ENCODE results near the gene NBL1. TPM values are rescaled to one million over a fixed set of nuclear protein-coding genes. Genes with fewer than 3 reads are reported as not detected.

The NBL1 gene
- total RNA-seq, 1 experiment from 2014 or later, result 100 TPM

- no peak for TF ChIP-seq CTCF (IDR thresholded peaks at IDR 0.05; ENCODE audit: unreplicated experiment)
- no peaks in the 10 kb centered on the region for H3K36me3 Mint-ChIP-seq (ENCODE audit: insufficient read depth, unreplicated experiment)
- DNase-seq, result no peak
- intact Hi-C loops (cut with micrococcal nuclease; ENCODE audit: unreplicated experiment), result no loop called here
- BruUV-seq (replicated peaks), result no TSS peak
- H3K9me3 Mint-ChIP-seq (ENCODE audit: low read depth, unreplicated experiment), result no peaks in the 10 kb centered on the region
- H3K27ac Mint-ChIP-seq (ENCODE audit: unreplicated experiment), result no peak overlapping the region
- no peaks in the 10 kb centered on the region for H3K4me1 Mint-ChIP-seq (ENCODE audit: low read depth, unreplicated experiment)
- H3K4me3 Mint-ChIP-seq (ENCODE audit: low read depth, unreplicated experiment), result no peak overlapping the region
- H3K27me3 Mint-ChIP-seq (ENCODE audit: unreplicated experiment), result no peaks in the 10 kb centered on the region
- CTCF ChIA-PET, result no interaction called here
Observed at GRCh38 chr1:19700079-19700777, 56.1 kb downstream of the NBL1 start.

DNA sequence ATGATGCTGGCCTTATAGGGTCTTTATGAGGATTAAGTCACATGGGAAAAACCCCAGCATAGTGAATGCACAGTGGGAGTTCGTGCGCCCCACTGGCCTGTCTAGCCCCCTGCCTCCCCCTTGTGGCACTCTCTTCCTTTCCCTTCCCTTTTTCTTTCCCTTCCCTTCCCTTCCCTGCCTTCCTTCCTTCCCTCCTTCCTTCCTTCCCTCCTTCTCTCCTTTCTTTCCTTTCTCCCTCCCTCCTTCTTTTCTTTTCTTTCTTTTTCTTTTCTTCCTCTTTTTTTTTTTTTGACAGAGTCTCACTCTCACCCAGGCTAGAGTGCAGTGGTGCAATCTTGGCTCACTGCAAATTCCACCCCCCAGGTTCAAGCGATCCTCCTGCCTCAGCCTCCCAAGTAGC, 59.2 kb downstream of the NBL1 start:
- Mint-ChIP-seq H3K4me1 (ENCODE audit: low read depth, unreplicated experiment) (no peaks in the 10 kb centered on the region), H3K27me3 (ENCODE audit: unreplicated experiment) (no peaks in the 10 kb centered on the region), H3K36me3 (ENCODE audit: insufficient read depth, unreplicated experiment) (no peaks in the 10 kb centered on the region), H3K4me3 (ENCODE audit: low read depth, unreplicated experiment) (no peak overlapping the region), H3K9me3 (ENCODE audit: low read depth, unreplicated experiment) (no peaks in the 10 kb centered on the region), H3K27ac (ENCODE audit: unreplicated experiment) (no peak overlapping the region)
- CTCF ChIA-PET, result interaction anchor here (1.1 to 1.5 kb wide), 2 partner anchors 9 to 12 kb away, joined by 7 to 8 read pairs; no protein-coding TSS in a partner anchor
- BruUV-seq (replicated peaks), result no TSS peak
- intact Hi-C loops (cut with micrococcal nuclease; ENCODE audit: unreplicated experiment), result no loop called here
- DNase-seq, result no peak
- TF ChIP-seq CTCF (IDR thresholded peaks at IDR 0.05; ENCODE audit: unreplicated experiment), result no peak

GRCh38 chr1:19704247-19705113, 60.4 kb downstream of the NBL1 start:
- no peak overlapping the region for H3K4me3 Mint-ChIP-seq (ENCODE audit: low read depth, unreplicated experiment)
- no peaks in the 10 kb centered on the region for H3K27me3 Mint-ChIP-seq (ENCODE audit: unreplicated experiment)
- H3K4me1 Mint-ChIP-seq (ENCODE audit: low read depth, unreplicated experiment), result no peaks in the 10 kb centered on the region
- H3K9me3 Mint-ChIP-seq (ENCODE audit: low read depth, unreplicated experiment), result no peaks in the 10 kb centered on the region
- peak; percentile 72 for DNase-seq
- CTCF ChIA-PET, result interaction anchor here (0.5 to 1.6 kb wide), 5 partner anchors 10 to 217 kb away, joined by 4 to 10 read pairs (median 7); no protein-coding TSS in a partner anchor
- BruUV-seq (replicated peaks), result no TSS peak
- intact Hi-C loops (cut with micrococcal nuclease; ENCODE audit: unreplicated experiment), result no loop called here
- no peaks in the 10 kb centered on the region for H3K36me3 Mint-ChIP-seq (ENCODE audit: insufficient read depth, unreplicated experiment)
- no peak overlapping the region for H3K27ac Mint-ChIP-seq (ENCODE audit: unreplicated experiment)
- TF ChIP-seq CTCF (IDR thresholded peaks at IDR 0.05; ENCODE audit: unreplicated experiment), result peak; percentile 77

GRCh38 chr1:19705464-19705863, 61.4 kb downstream of the NBL1 start:
- Mint-ChIP-seq H3K27ac (ENCODE audit: unreplicated experiment) (no peak overlapping the region), H3K4me1 (ENCODE audit: low read depth, unreplicated experiment) (no peaks in the 10 kb centered on the region), H3K4me3 (ENCODE audit: low read depth, unreplicated experiment) (no peak overlapping the region), H3K36me3 (ENCODE audit: insufficient read depth, unreplicated experiment) (no peaks in the 10 kb centered on the region), H3K9me3 (ENCODE audit: low read depth, unreplicated experiment) (no peaks in the 10 kb centered on the region), H3K27me3 (ENCODE audit: unreplicated experiment) (no peaks in the 10 kb centered on the region)
- no TSS peak for BruUV-seq (replicated peaks)
- DNase-seq, result no peak
- intact Hi-C loops (cut with micrococcal nuclease; ENCODE audit: unreplicated experiment), result no loop called here
- CTCF ChIA-PET, result interaction anchor here (0.7 to 1.6 kb wide), 3 partner anchors 44 to 247 kb away, joined by 4 to 10 read pairs (median 7); no protein-coding TSS in a partner anchor
- no peak for TF ChIP-seq CTCF (IDR thresholded peaks at IDR 0.05; ENCODE audit: unreplicated experiment)
